Thyroid gland (tissue), 4 donors: ENCODE data around the gene SCN11A. TPM values are rescaled to one million over a fixed set of nuclear protein-coding genes. Genes with fewer than 3 reads are reported as not detected.

ENCODE experiments used
- DNase-seq, 2 donors: peaks; one replicate each; pipeline ENCODE4 v3.0.0-alpha.2; 2019
- H3K27ac ChIP-seq, 3 donors: fragments of 200-600 bp; sonication (generic); 1 replicate in 2 of 3; 2 replicates in 1 of 3; pipeline ENCODE4 v1.5.1; 2016 to 2019; ENCODE audit warnings: mild to moderate bottlenecking in 1 of 3, moderate library complexity in 1 of 3
- H3K27me3 ChIP-seq: fragments of 200-600 bp; sonication (generic); one replicate; pipeline ENCODE4 v1.5.1; 2019
- H3K36me3 ChIP-seq, 2 donors: fragments of 200-600 bp; sonication (generic); one replicate each; pipeline ENCODE4 v1.5.1; 2016 to 2019
- H3K4me1 ChIP-seq, 2 donors: fragments of 200-600 bp; sonication (generic); one replicate each; pipeline ENCODE4 v1.5.1; 2017 to 2019
- H3K4me3 ChIP-seq, 3 donors: fragments of 200-600 bp; sonication (generic); replicated peaks in 1 of 3; 1 replicate in 2 of 3; 2 replicates in 1 of 3; pipeline ENCODE4 v1.5.1; 2016; ENCODE audit warnings: mild to moderate bottlenecking in 1 of 3
- H3K9me3 ChIP-seq: fragments of 200-600 bp; sonication (generic); one replicate; pipeline ENCODE4 v1.5.1; 2017
- CTCF ChIP-seq, 6 experiments: fragments of 200-600 bp in 3 of 6; fragments of 450-650 bp in 3 of 6; sonication (generic) in 3 of 6; IDR thresholded peaks; one replicate each; pipeline ENCODE4 v1.5.1; 2016 to 2019; ENCODE audit warnings: antibody characterized with exemption in 6 of 6, mild to moderate bottlenecking in 2 of 6, inconsistent platforms in 1 of 6, moderate library complexity in 1 of 6
- POLR2A ChIP-seq, 2 donors: fragments of 450-650 bp; IDR thresholded peaks; one replicate each; pipeline ENCODE4 v1.6.1; 2017; ENCODE audit warnings: antibody characterized with exemption in 2 of 2, mild to moderate bottlenecking in 2 of 2, moderate library complexity in 1 of 2
- WGBS, 2 donors: methylation state at CpG; one replicate each; pipeline ENCODE4 v1.1.5; 2017; 5-methylcytosine and 5-hydroxymethylcytosine counted together
- intact Hi-C: fragments of 100-400 bp; cut with DNase I; formaldehyde crosslinking; loops from one replicate; pipeline ENCODE4 v1.15.1; 2023
- total RNA-seq, 4 donors: library from RNA; depleted of rRNA; stranded (reverse); fragments of >200 nt; gene quantifications; one replicate each; pipeline ENCODE4 v1.2.3, GENCODE V29; 2016

Gene SCN11A
- total RNA-seq, 4 donors from 2014 or later: 0.13 to 0.33 (median 0.14) TPM

GRCh38 chr3:39099242-39099641 lies 47.5 kb upstream of the SCN11A start:
- no peak overlapping the region for H3K27ac ChIP-seq
- H3K9me3 ChIP-seq: no peaks in the 10 kb centered on the region
- intact Hi-C loops: no loop called here
- H3K4me3 ChIP-seq: no peak overlapping the region
- no peak for DNase-seq
- TF ChIP-seq POLR2A (IDR thresholded peaks at IDR 0.05) (no peak), CTCF (IDR thresholded peaks at IDR 0.05) (no peak)
- WGBS, 2 donors: 91 to 100% methylated on average over 1 of the region's 1 CpG
- H3K4me1 ChIP-seq: peaks cover 6 to 21% of the 10 kb centered on the region in 2 donors
- H3K27me3 ChIP-seq: no peaks in the 10 kb centered on the region
- peaks cover 52 to 53% of the 10 kb centered on the region in 2 donors for H3K36me3 ChIP-seq

- no peak for DNase-seq
- Histone ChIP-seq H3K27me3 (no peaks in the 10 kb centered on the region), H3K4me1 (peaks cover 0 to 14% of the 10 kb centered on the region in 2 donors), H3K27ac (no peak overlapping the region), H3K4me3 (no peak overlapping the region), H3K36me3 (peaks cover 54 to 60% of the 10 kb centered on the region in 2 donors), H3K9me3 (no peaks in the 10 kb centered on the region)
- intact Hi-C loops: no loop called here
- no peak for TF ChIP-seq CTCF (IDR thresholded peaks at IDR 0.05)
- no peak for TF ChIP-seq POLR2A (IDR thresholded peaks at IDR 0.05)
- WGBS, 2 donors: 92 to 100% methylated on average over 5 to 8 of the region's 8 CpGs
These were observed 46.8 kb upstream of the SCN11A start for GRCh38 chr3:39098473-39099000.

- H3K9me3 ChIP-seq: no peaks in the 10 kb centered on the region
- peaks cover 54 to 64% of the 10 kb centered on the region in 2 donors for H3K36me3 ChIP-seq
- intact Hi-C loops: no loop called here
- TF ChIP-seq CTCF (IDR thresholded peaks at IDR 0.05) (no peak), POLR2A (IDR thresholded peaks at IDR 0.05) (no peak)
- H3K4me1 ChIP-seq: peaks cover 0 to 7% of the 10 kb centered on the region in 2 donors
- no peak for DNase-seq
- no peak overlapping the region for H3K4me3 ChIP-seq
- WGBS, 2 donors: 61 to 78% methylated on average over 4 to 5 of the region's 8 CpGs
- no peaks in the 10 kb centered on the region for H3K27me3 ChIP-seq
- no peak overlapping the region for H3K27ac ChIP-seq
These were observed 46.1 kb upstream of the SCN11A start for GRCh38 chr3:39097716-39098472.

- no peak overlapping the region for H3K4me3 ChIP-seq
- peaks cover 60 to 73% of the 10 kb centered on the region in 2 donors for H3K36me3 ChIP-seq
- H3K9me3 ChIP-seq: no peaks in the 10 kb centered on the region
- TF ChIP-seq POLR2A (IDR thresholded peaks at IDR 0.05): no peak
- no peak for TF ChIP-seq CTCF (IDR thresholded peaks at IDR 0.05)
- H3K4me1 ChIP-seq: peaks cover 0 to 5% of the 10 kb centered on the region in 2 donors
- H3K27ac ChIP-seq: no peak overlapping the region
- no peaks in the 10 kb centered on the region for H3K27me3 ChIP-seq
- DNase-seq: no peak
- intact Hi-C loops: no loop called here
- 46 to 58% methylated on average over 1 to 3 of the region's 3 CpGs for whole genome bisulfite sequencing, 2 donors
These were observed 45.0 kb upstream of the SCN11A start for GRCh38 chr3:39096775-39097174.

- Histone ChIP-seq H3K36me3 (peaks cover 68 to 79% of the 10 kb centered on the region in 2 donors), H3K27me3 (no peaks in the 10 kb centered on the region), H3K27ac (no peak overlapping the region), H3K4me3 (no peak overlapping the region), H3K4me1 (no peaks in the 10 kb centered on the region), H3K9me3 (no peaks in the 10 kb centered on the region)
- WGBS, 2 donors: 81 to 87% methylated on average over 3 of the region's 3 CpGs
- intact Hi-C loops: no loop called here
- no peak for TF ChIP-seq CTCF (IDR thresholded peaks at IDR 0.05)
- no peak for TF ChIP-seq POLR2A (IDR thresholded peaks at IDR 0.05)
- DNase-seq: no peak
These were observed 44.0 kb upstream of the SCN11A start for GRCh38 chr3:39095778-39096177.
